ENCODE results near the gene QKI. TPM values are rescaled to one million over a fixed set of nuclear protein-coding genes. Genes with fewer than 3 reads are reported as not detected.

QKI gene
- total and polyA plus RNA-seq, 9 donors, result 44.6 to 151 (median 105) TPM

GRCh38 chr6:163375361-163375760 is 39.2 kb upstream of the QKI start:
- DNase-seq, result no peak
- Histone ChIP-seq H3K4me3 (no peak overlapping the region), H3K27ac (no peak overlapping the region), H3K4me1 (ENCODE audit: insufficient read depth) (no peaks in the 10 kb centered on the region), H3K27me3 (no peaks in the 10 kb centered on the region), H3K36me3 (no peaks in the 10 kb centered on the region), H3K9me3 (no peaks in the 10 kb centered on the region)
- intact Hi-C loops (cut with DNase I), result loop anchor here in 1 of 4 donors (5.0 kb wide), 1 partner anchor 472 kb away; no protein-coding TSS in a partner anchor
- WGBS, 3 donors, result 87 to 88% (median 88%) methylated on average over 10 of the region's 10 CpGs
- TF ChIP-seq CTCF (IDR thresholded peaks at IDR 0.05) (no peak), POLR2A (IDR thresholded peaks at IDR 0.05) (no peak), EP300 (IDR thresholded peaks at IDR 0.05) (no peak)

GRCh38 chr6:163376187-163376586 is 38.3 kb upstream of the QKI start:
- DNase-seq, result no peak
- whole genome bisulfite sequencing, 3 donors, result 91 to 94% (median 94%) methylated on average over 7 of the region's 7 CpGs
- intact Hi-C loops (cut with DNase I), result loop anchor here in 1 of 4 donors (5.0 kb wide), 1 partner anchor 471 kb away; no protein-coding TSS in a partner anchor
- no peak for TF ChIP-seq EP300 (IDR thresholded peaks at IDR 0.05)
- TF ChIP-seq CTCF (IDR thresholded peaks at IDR 0.05), result no peak
- TF ChIP-seq POLR2A (IDR thresholded peaks at IDR 0.05), result no peak
- no peaks in the 10 kb centered on the region for H3K4me1 ChIP-seq (ENCODE audit: insufficient read depth)
- H3K27me3 ChIP-seq, result no peaks in the 10 kb centered on the region
- H3K36me3 ChIP-seq, result no peaks in the 10 kb centered on the region
- no peak overlapping the region for H3K4me3 ChIP-seq
- no peak overlapping the region for H3K27ac ChIP-seq
- H3K9me3 ChIP-seq, result no peaks in the 10 kb centered on the region

- WGBS, 3 donors, result 89 to 94% (median 91%) methylated on average over 10 of the region's 10 CpGs
- DNase-seq, result no peak
- TF ChIP-seq EP300 (IDR thresholded peaks at IDR 0.05) (no peak), POLR2A (IDR thresholded peaks at IDR 0.05) (no peak), CTCF (IDR thresholded peaks at IDR 0.05) (no peak)
Observed at GRCh38 chr6:163377561-163377960, 37.0 kb upstream of the QKI start.

GRCh38 chr6:163380216-163380615 is 34.3 kb upstream of the QKI start:
- no peaks in the 10 kb centered on the region for H3K36me3 ChIP-seq
- DNase-seq, result no peak
- no peaks in the 10 kb centered on the region for H3K4me1 ChIP-seq (ENCODE audit: insufficient read depth)
- intact Hi-C loops (cut with DNase I), result loop anchor here in 1 of 4 donors (5.0 kb wide), 1 partner anchor 1022 kb away; no protein-coding TSS in a partner anchor
- WGBS, 3 donors, result 76 to 83% (median 78%) methylated on average over 7 of the region's 7 CpGs
- H3K4me3 ChIP-seq, result no peak overlapping the region
- H3K27me3 ChIP-seq, result no peaks in the 10 kb centered on the region
- H3K27ac ChIP-seq, result no peak overlapping the region
- no peak for TF ChIP-seq EP300 (IDR thresholded peaks at IDR 0.05)
- TF ChIP-seq CTCF (IDR thresholded peaks at IDR 0.05), result no peak
- TF ChIP-seq POLR2A (IDR thresholded peaks at IDR 0.05), result no peak
- H3K9me3 ChIP-seq, result no peaks in the 10 kb centered on the region

More at GRCh38 chr6:163377561-163377960, 37.0 kb upstream of the QKI start:
- no peaks in the 10 kb centered on the region for H3K9me3 ChIP-seq
- no peak overlapping the region for H3K4me3 ChIP-seq
- intact Hi-C loops (cut with DNase I), result loop anchor here in 1 of 4 donors (5.0 kb wide), 1 partner anchor 470 kb away; no protein-coding TSS in a partner anchor
- no peaks in the 10 kb centered on the region for H3K36me3 ChIP-seq
- no peak overlapping the region for H3K27ac ChIP-seq
- no peaks in the 10 kb centered on the region for H3K27me3 ChIP-seq
- no peaks in the 10 kb centered on the region for H3K4me1 ChIP-seq (ENCODE audit: insufficient read depth)

Measured in ovary (tissue), 9 donors.